NK-92 (cell line): Measurements from ENCODE around the gene S100Z.

ENCODE experiments used
- DNase-seq: peaks from one replicate; lab custom pipeline; 2025; ENCODE audit not compliant: unreplicated experiment; lab: John Stamatoyannopoulos, UW

Gene S100Z

DNA sequence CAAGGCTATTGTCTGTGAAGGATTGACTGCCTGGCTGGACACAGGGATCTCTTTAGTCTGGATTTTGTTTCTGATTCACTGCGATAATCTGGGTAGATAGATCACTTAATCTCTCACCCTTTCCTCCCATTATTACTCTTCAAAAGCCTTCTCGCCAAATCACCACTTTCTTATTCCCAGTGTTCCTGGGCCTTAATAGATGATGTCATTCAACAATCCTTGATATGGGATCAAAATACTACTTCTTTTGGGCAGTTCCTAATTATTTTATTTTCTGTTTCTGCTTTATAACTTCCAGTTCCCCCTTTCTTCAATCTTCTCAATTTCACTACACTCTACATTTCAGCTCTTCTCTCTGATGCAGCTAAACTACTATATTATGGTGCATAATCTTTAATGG is 96.3 kb downstream of the S100Z start:
- no peak for DNase-seq

- no peak for DNase-seq
Observed at GRCh38 chr5:76947082-76947503, 97.3 kb downstream of the S100Z start.

- DNase-seq: no peak
Observed at GRCh38 chr5:76952795-76953536, 103.2 kb downstream of the S100Z start, which contains the start of gene CRHBP. TSS of gene CRHBP (plus strand) at chr5:76953045. CDS start at chr5:76953135, 90 bp downstream.

- DNase-seq: no peak
Observed at GRCh38 chr5:76953551-76954382, 104.0 kb downstream of the S100Z start.

GRCh38 chr5:76954383-76954763 is 104.6 kb downstream of the S100Z start:
- no peak for DNase-seq

DNA sequence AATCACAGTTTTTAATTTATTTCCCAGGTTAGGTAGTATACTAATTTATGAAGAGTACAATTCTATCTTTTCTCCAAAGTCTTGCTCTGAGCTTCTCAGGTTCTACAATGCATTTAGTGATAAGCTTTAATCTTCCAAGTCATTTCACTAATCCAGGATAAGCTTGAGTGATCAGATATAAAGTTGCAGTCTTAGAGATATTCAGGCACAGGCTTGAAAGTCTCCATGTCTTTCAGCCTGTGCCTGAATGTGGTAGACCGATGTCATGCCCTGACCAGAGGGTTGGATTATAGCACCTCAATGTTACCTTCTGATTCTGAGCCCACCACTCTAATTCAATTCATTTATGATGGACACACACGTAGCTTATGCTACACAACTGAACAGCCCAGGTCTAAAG is 106.2 kb downstream of the S100Z start:
- no peak for DNase-seq

DNA sequence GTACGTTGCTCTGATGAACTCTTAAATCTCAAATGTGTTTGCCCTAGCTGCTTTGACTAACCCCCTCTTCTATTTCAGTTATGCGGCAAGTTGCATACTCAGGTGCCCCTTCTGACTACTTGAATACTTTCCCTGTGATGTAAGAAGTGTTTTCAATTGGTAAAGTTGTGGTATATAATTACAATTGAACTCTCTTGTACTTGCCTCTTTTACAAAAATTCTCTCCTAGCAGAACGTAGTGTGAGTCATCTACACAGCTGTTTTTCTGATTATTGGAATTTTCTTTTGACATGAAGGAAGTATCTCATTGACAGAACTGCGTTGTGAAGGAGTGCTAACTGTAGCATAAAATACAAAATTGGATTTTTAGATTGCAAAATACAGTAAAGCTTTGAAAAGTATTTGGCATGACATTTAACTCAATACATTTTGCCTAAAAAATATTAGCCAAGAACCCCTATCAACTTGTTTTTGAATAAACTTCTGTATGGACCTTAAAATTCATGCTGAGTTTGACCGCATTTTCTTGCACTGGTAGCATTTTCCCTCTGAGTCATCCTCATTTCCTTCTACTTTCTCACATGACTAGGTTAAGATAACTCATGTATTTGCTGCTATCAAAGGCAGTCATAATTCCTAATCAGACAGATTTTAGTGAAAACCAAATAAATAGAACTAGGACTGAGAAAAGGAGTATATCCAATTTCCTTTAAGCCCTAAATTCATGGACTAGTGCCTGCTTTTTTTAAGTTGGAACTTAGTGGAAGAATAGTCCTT is 109.4 kb downstream of the S100Z start:
- no peak for DNase-seq

DNA sequence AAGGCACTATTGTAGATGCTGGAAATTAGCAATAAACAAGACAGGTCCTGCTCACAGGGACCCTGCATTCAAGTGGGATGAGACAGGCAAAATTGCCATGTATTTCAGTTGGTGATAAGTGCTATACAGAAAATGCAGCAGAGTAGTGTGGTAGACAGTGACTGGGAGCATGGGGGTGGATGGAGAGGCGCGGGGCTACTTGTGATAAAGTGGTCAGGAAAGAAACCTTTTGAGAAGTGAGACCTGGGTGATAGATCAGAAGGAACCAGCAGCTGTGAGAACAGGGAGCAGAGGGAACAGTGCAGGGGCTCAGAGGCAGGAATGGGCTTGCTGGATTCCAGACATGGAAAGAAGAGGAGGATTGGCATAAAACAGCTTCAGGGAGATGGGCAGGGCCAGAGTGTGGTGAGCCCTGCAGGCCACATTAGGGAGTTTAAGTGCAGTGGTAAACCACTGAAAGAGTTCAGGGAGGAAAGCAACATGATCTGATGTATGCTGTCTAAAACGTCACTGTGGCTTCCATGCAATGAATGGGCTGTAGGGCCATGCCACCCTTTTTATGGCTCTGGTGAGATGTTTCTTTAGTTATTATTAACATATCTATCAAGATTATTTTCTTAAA is 110.3 kb downstream of the S100Z start:
- no peak for DNase-seq

DNA sequence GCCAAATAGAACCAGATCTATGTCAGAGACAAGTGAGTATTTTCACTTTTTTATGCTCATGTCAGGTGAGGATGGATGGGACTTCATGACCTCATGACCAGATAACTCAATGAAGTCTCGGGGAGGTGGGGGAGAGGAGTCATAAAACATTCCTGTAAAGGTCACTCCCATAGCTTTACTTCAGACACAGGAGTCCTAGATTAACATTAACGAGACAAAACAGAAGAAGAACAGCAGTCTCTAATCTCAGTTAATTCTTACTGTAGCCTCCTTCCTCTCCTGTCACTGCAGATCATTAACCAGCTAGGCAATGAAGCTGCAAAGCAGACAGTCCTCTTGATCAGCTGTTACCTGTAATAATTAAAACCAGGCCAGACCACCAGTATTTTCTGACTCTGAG is 114.2 kb downstream of the S100Z start:
- DNase-seq: no peak
